Neural cell (in vitro differentiated cells): Measurements from ENCODE around the gene EVA1B. TPM values are rescaled to one million over a fixed set of nuclear protein-coding genes. Genes with fewer than 3 reads are reported as not detected.

ENCODE experiments used
- H2AFZ ChIP-seq: fragments of 200-600, 300-800 bp; sonication (generic), shearing (Covaris generic); 2 replicates; pipeline ENCODE4 v1.6.0; 2014; ENCODE audit warnings: low read depth, mild to moderate bottlenecking, antibody characterized with exemption, low read length, moderate library complexity
- H3F3A ChIP-seq: fragments of 200-600 bp; shearing (Covaris generic); 2 replicates; pipeline ENCODE4 v1.6.1; 2016; ENCODE audit warnings: mild to moderate bottlenecking, moderate library complexity, mixed read lengths, antibody characterized with exemption, low read length; ENCODE audit not compliant: insufficient read depth, poor library complexity, severe bottlenecking
- H3K27ac ChIP-seq: fragments of 200-600, 300-800 bp; sonication (generic), shearing (Covaris generic); 2 replicates; pipeline ENCODE4 v1.5.1; 2014; ENCODE audit warnings: mild to moderate bottlenecking, low read length, moderate library complexity
- H3K27me3 ChIP-seq: fragments of 300-800, 200-600 bp; sonication (generic), shearing (Covaris generic); 2 replicates; pipeline ENCODE4 v1.6.0; 2014; ENCODE audit warnings: mild to moderate bottlenecking, low read depth, low read length, moderate library complexity; ENCODE audit not compliant: insufficient read depth
- H3K36me3 ChIP-seq: fragments of 300-800, 200-600 bp; sonication (generic), shearing (Covaris generic); 2 replicates; pipeline ENCODE4 v1.5.1; 2014; ENCODE audit warnings: mild to moderate bottlenecking, antibody characterized with exemption, low read length, moderate library complexity; ENCODE audit not compliant: insufficient read depth
- H3K4me2 ChIP-seq: fragments of 300-800, 200-600 bp; sonication (generic), shearing (Covaris generic); 2 replicates; pipeline ENCODE4 v1.6.0; 2014; ENCODE audit warnings: mild to moderate bottlenecking, low read length
- H3K4me3 ChIP-seq: fragments of 300-800, 200-600 bp; sonication (generic), shearing (Covaris generic); 2 replicates; pipeline ENCODE4 v1.5.1; 2014; ENCODE audit warnings: mild to moderate bottlenecking, low read length, moderate library complexity
- H3K79me2 ChIP-seq: fragments of 200-600 bp; shearing (Covaris generic); replicated peaks from 2 replicates; pipeline ENCODE4 v1.6.0; 2014; ENCODE audit warnings: mild to moderate bottlenecking, low read length, moderate library complexity; ENCODE audit not compliant: insufficient read depth
- H3K9ac ChIP-seq: fragments of 300-800, 200-600 bp; sonication (generic), shearing (Covaris generic); 2 replicates; pipeline ENCODE4 v1.6.1; 2016; ENCODE audit warnings: mild to moderate bottlenecking, low read length, mixed read lengths
- H3K9me2 ChIP-seq: fragments of 200-600 bp; shearing (Covaris generic); 2 replicates; pipeline ENCODE4 v1.6.1; 2016; ENCODE audit warnings: mild to moderate bottlenecking, low read length, mixed read lengths; ENCODE audit not compliant: insufficient read depth
- H3K9me3 ChIP-seq: fragments of 200-600, 300-800 bp; sonication (generic), shearing (Covaris generic); 2 replicates; pipeline ENCODE4 v1.6.1; 2016; ENCODE audit warnings: mild to moderate bottlenecking, mixed run types, low read length, moderate library complexity, mixed read lengths
- H4K20me1 ChIP-seq: fragments of 200-600 bp; shearing (Covaris generic); 2 replicates; pipeline ENCODE4 v1.6.1; 2016; ENCODE audit warnings: mild to moderate bottlenecking, mixed run types; ENCODE audit not compliant: insufficient read depth
- CTCF ChIP-seq: fragments of 450-650 bp; IDR thresholded peaks from 2 replicates; pipeline ENCODE4 v1.5.1; 2014; ENCODE audit warnings: antibody characterized with exemption, mild to moderate bottlenecking, moderate library complexity; ENCODE audit not compliant: poor library complexity, severe bottlenecking
- EP300 ChIP-seq: fragments of 450-650 bp; conservative IDR thresholded peaks from 2 replicates; pipeline ENCODE4 v1.6.1; 2014; ENCODE audit warnings: antibody characterized with exemption, mild to moderate bottlenecking, moderate library complexity; ENCODE audit not compliant: poor library complexity, severe bottlenecking
- EZH2 ChIP-seq: fragments of 200-600, 300-800 bp; shearing (Covaris generic), sonication (generic); IDR thresholded peaks from 2 replicates; pipeline ENCODE4 v1.6.1; 2014; ENCODE audit warnings: antibody characterized with exemption, low read length, borderline replicate concordance, mild to moderate bottlenecking; ENCODE audit not compliant: insufficient read depth, poor library complexity, severe bottlenecking
- MXI1 ChIP-seq: fragments of 450-650 bp; conservative IDR thresholded peaks from 2 replicates; pipeline ENCODE4 v1.6.1; 2014; ENCODE audit warnings: antibody characterized with exemption, mild to moderate bottlenecking; ENCODE audit not compliant: poor library complexity, severe bottlenecking
- POLR2AphosphoS5 ChIP-seq: IDR thresholded peaks from 2 replicates; pipeline ENCODE4 v1.6.1; 2012
- RAD21 ChIP-seq: fragments of 450-650 bp; conservative IDR thresholded peaks from 2 replicates; pipeline ENCODE4 v1.6.1; 2014; ENCODE audit warnings: antibody characterized with exemption, mild to moderate bottlenecking, moderate library complexity
- REST ChIP-seq: IDR thresholded peaks from 2 replicates; pipeline ENCODE4 v1.6.1; 2012; ENCODE audit warnings: borderline replicate concordance
- SMC3 ChIP-seq: fragments of 450-650 bp; conservative IDR thresholded peaks from 2 replicates; pipeline ENCODE4 v1.6.1; 2014; ENCODE audit warnings: antibody characterized with exemption, mild to moderate bottlenecking, moderate library complexity; ENCODE audit not compliant: poor library complexity
- TAF1 ChIP-seq: IDR thresholded peaks from 2 replicates; pipeline ENCODE4 v1.6.1; 2012; ENCODE audit warnings: low read depth
- polyA plus RNA-seq: library from polyadenylated mRNA; depleted of rRNA; stranded (reverse); fragments of >200 nt; gene quantifications from 2 replicates; pipeline ENCODE4 v1.2.3, GENCODE V29; 2014

Gene EVA1B
- polyA plus RNA-seq, 1 donor from 2014 or later = 0.25 TPM

GRCh38 chr1:36276688-36277087 lies 46.8 kb downstream of the EVA1B start:
- Histone ChIP-seq H2AFZ (no peak overlapping the region), H3K79me2 (no peaks in the 10 kb centered on the region), H3K4me2 (no peak overlapping the region), H3K9me2 (no peaks in the 10 kb centered on the region), H3K4me3 (no peak overlapping the region), H3K9me3 (no peaks in the 10 kb centered on the region), H4K20me1 (no peaks in the 10 kb centered on the region), H3F3A (no peaks in the 10 kb centered on the region), H3K27me3 (no peaks in the 10 kb centered on the region), H3K27ac (no peak overlapping the region), H3K36me3 (no peaks in the 10 kb centered on the region), H3K9ac (no peak overlapping the region)
- no peak for TF ChIP-seq EP300
- TF ChIP-seq TAF1 = no peak
- no peak for TF ChIP-seq POLR2AphosphoS5
- TF ChIP-seq EZH2 = no peak
- no peak for TF ChIP-seq RAD21
- no peak for TF ChIP-seq REST
- no peak for TF ChIP-seq CTCF
- TF ChIP-seq MXI1 = no peak
- TF ChIP-seq SMC3 = no peak

- Histone ChIP-seq H3K79me2 (no peaks in the 10 kb centered on the region), H3K27me3 (no peaks in the 10 kb centered on the region), H3F3A (no peaks in the 10 kb centered on the region), H3K9me2 (no peaks in the 10 kb centered on the region), H3K9me3 (no peaks in the 10 kb centered on the region), H3K27ac (no peak overlapping the region), H3K4me2 (no peak overlapping the region), H3K9ac (no peak overlapping the region), H4K20me1 (no peaks in the 10 kb centered on the region), H2AFZ (no peak overlapping the region), H3K36me3 (no peaks in the 10 kb centered on the region), H3K4me3 (no peak overlapping the region)
- no peak for TF ChIP-seq RAD21
- TF ChIP-seq EZH2 = no peak
- no peak for TF ChIP-seq POLR2AphosphoS5
- TF ChIP-seq REST = no peak
- no peak for TF ChIP-seq CTCF
- no peak for TF ChIP-seq TAF1
- no peak for TF ChIP-seq EP300
- no peak for TF ChIP-seq SMC3
- TF ChIP-seq MXI1 = no peak
Measured at GRCh38 chr1:36274201-36274600, 49.2 kb downstream of the EVA1B start.
